IPS-15b (cell line): ENCODE results near the gene BCAR1.

Source experiments
- H3K27me3 ChIP-seq: one replicate; pipeline ENCODE4 v1.6.1; 2013; ENCODE audit warnings: low read length; ENCODE audit not compliant: control insufficient read depth, insufficient read depth
- H3K36me3 ChIP-seq: one replicate; pipeline ENCODE4 v1.6.1; 2013; ENCODE audit warnings: low read length; ENCODE audit not compliant: control insufficient read depth, insufficient read depth
- H3K4me1 ChIP-seq: one replicate; pipeline ENCODE4 v1.6.1; 2013; ENCODE audit warnings: mild to moderate bottlenecking, low read length; ENCODE audit not compliant: control insufficient read depth, insufficient read depth
- H3K4me3 ChIP-seq: one replicate; pipeline ENCODE4 v1.5.1; 2013; ENCODE audit warnings: low read depth, low read length
- H3K9ac ChIP-seq: one replicate; pipeline ENCODE4 v1.6.1; 2013; ENCODE audit warnings: low read depth, mild to moderate bottlenecking, low read length
- H3K9me3 ChIP-seq: one replicate; pipeline ENCODE4 v1.6.1; 2013; ENCODE audit warnings: mild to moderate bottlenecking, low read length; ENCODE audit not compliant: control insufficient read depth, insufficient read depth

Gene BCAR1

DNA sequence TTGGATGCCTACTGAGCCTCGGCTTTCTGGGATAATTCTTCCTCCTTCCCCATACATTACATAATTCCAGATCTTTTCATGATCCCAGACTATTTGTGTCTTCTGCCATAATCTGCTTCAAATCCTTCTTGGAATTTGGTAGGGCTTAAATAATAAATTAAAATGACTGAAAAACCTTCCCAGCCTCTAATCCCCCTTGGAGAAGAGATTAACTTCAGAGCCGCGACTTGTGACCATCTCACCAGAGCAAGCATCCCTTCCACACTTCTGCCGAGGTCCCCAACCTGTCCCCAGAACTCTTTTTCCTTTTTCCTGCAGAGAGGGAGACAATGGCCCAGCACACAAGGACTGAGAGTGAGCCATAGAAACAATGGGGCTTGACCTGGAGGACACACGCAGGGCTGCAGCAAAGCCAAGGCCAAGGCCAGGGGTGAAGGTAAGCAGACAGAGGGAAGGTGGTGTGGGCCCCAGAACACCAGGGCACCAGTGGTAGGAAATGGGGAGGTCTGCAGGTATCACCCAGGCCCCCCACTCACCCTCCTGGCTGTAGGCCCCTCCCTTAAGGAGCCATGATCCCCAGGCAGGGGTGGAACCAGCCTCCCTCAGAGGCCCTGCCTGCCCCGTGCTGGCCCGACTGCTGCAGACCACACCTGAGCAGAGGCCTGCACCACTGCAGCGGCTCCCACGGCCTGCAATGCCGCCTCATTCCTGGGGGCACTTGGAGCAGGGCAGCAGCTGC, 9.6 kb upstream of the BCAR1 start:
- Histone ChIP-seq H3K4me3 (no peak overlapping the region), H3K4me1 (peaks cover 10% of the 10 kb centered on the region)

DNA sequence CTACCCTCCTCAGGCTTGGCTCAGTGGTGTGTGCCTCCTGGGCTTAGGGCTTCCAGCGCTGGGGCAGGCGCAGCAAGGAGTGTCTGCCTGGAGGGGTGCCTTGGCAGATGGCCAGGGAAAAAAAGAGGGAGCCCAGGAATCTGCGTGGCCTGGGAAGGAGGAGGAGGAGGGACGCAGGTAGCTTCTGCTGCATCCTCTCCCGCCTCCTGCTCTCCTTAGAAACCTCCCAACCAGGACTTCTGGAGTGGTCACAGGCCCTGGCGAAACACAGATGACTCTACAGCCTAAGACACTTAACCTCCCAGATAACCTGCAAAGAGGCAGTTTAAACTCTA, 7.3 kb upstream of the BCAR1 start:
- Histone ChIP-seq H3K4me1 (peaks cover 18% of the 10 kb centered on the region), H3K9me3 (no peaks in the 10 kb centered on the region), H3K27me3 (no peaks in the 10 kb centered on the region), H3K9ac (no peak overlapping the region), H3K36me3 (peaks cover 11% of the 10 kb centered on the region), H3K4me3 (no peak overlapping the region)

More for the DNA sequence above, 9.6 kb upstream of the BCAR1 start:
- Histone ChIP-seq H3K9ac (no peak overlapping the region), H3K27me3 (no peaks in the 10 kb centered on the region), H3K9me3 (no peaks in the 10 kb centered on the region), H3K36me3 (peaks cover 11% of the 10 kb centered on the region)

- Histone ChIP-seq H3K9ac (peak overlapping the region; percentile 54), H3K27me3 (no peaks in the 10 kb centered on the region), H3K9me3 (no peaks in the 10 kb centered on the region), H3K4me3 (no peak overlapping the region), H3K4me1 (peaks cover 21% of the 10 kb centered on the region), H3K36me3 (peaks cover 11% of the 10 kb centered on the region)
Measured at GRCh38 chr16:75257886-75258806, 6.7 kb upstream of the BCAR1 start.

DNA sequence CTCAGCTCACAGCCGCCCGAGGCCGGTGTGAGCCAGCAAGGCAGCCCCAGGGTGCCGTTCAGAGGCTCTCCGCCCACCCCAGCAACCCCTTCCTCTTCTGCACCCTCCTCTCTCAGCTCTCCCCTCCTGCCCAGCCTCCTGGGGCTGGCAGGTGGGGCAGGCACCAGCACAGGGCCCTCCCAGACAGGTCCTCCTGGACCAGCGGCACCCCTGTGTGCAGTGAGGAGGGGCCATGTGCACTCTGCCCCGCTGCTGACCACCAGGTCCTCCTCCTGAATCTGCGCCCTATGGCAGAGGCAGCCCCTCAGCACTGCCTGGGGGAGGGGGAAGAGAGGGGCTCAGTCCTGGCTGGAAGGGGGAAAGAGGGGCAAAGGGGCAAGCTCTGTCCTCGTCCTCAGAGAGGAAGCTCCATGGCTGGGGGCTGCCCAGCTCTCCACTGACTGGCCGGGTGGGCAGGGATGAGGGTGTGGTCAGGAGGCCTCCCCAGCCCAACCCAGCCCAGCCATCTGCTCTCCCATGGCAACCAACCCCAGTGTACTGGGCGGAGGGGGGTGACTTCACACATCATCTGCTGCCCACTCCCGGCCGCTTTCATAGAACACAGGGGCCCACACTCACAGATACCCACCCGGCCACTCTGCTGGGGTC, 5.4 kb upstream of the BCAR1 start:
- Histone ChIP-seq H3K9ac (no peak overlapping the region), H3K9me3 (no peaks in the 10 kb centered on the region), H3K4me3 (no peak overlapping the region), H3K4me1 (peaks cover 34% of the 10 kb centered on the region), H3K27me3 (no peaks in the 10 kb centered on the region), H3K36me3 (peaks cover 2% of the 10 kb centered on the region)

DNA sequence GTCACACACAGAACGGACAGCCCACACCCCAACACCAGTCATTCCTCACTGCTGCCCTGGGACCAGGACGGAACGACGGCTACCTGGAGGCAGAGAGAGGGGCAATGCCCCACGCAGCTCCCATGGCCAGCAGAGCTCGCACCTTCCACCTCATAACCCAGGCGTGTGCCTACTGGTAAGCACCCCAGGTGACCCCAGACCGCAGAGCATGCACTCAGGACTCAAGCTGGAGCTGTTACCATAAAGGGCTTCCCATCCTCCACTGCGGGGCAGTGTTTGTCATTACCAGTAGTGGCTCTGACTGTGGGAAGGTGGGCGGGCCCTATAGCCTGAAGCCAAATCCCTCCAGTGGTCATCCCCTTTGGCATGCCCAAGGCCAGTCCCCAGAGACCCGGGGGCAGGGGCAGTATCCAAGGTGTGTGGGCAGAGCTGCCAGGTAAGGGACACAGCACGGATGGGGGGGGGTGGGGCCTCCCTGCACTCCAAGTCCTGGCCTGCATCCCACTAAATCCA, 4.7 kb upstream of the BCAR1 start:
- Histone ChIP-seq H3K9me3 (no peaks in the 10 kb centered on the region), H3K9ac (peak overlapping the region; percentile 4), H3K4me3 (no peak overlapping the region), H3K27me3 (no peaks in the 10 kb centered on the region), H3K4me1 (peaks cover 35% of the 10 kb centered on the region), H3K36me3 (peaks cover 2% of the 10 kb centered on the region)

GRCh38 chr16:75254359-75254837, 3.0 kb upstream of the BCAR1 start:
- H3K9me3 ChIP-seq = no peaks in the 10 kb centered on the region
- peaks cover 35% of the 10 kb centered on the region for H3K4me1 ChIP-seq
- H3K36me3 ChIP-seq = peaks cover 2% of the 10 kb centered on the region
- H3K9ac ChIP-seq = peak overlapping the region; percentile 40
- H3K27me3 ChIP-seq = no peaks in the 10 kb centered on the region
- no peak overlapping the region for H3K4me3 ChIP-seq

DNA sequence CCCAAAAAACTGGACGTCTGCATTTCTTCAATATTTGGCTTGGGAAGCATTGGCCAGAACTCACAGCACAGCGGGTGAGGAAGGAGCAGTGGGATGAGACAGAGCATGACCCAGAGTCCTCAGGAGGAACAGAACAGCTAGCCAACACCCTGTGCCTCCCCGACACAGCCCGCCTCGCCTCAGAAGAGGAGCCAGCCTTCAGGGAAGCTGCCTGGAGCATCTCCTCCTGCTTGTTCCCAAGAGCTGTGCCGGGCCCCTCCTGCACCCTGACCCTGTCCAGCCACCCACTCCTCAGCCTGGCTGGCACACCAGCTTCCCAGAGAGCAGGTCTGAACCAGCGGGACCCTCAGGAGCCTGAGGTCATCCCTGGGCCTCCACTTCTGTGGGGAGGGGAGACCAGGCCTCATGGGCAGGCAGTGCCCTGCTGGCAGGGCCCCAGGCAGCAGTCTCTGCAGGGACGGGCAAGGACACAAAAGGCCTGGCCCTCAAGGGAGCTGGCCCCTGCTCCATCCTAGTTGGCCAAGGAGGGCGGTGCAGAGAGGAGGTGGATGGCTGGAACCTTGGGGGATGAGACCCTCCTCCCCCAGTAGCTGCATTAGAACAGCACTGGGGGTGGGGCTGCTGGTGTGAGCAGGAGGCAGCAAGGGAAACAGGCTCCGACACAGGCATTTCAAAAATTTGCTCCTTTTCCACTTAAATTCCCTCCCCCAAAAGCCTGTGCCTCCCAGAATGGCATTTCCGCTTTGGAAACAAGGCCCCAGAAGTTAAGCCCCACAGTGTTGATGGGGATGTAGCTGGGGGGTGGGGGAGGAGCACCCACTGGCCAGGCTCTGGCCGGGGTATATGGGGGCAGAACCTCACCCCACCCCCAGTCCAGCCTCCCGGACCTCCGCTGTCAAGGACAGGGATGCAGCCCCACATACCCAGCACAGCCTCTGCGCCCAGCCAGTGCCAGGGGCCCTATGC, 1.8 kb upstream of the BCAR1 start:
- peaks cover 33% of the 10 kb centered on the region for H3K4me1 ChIP-seq
- peak overlapping the region; percentile 65 for H3K9ac ChIP-seq
- no peaks in the 10 kb centered on the region for H3K27me3 ChIP-seq
- H3K9me3 ChIP-seq = no peaks in the 10 kb centered on the region
- peak overlapping the region; percentile 18 for H3K4me3 ChIP-seq
- peaks cover 2% of the 10 kb centered on the region for H3K36me3 ChIP-seq

DNA sequence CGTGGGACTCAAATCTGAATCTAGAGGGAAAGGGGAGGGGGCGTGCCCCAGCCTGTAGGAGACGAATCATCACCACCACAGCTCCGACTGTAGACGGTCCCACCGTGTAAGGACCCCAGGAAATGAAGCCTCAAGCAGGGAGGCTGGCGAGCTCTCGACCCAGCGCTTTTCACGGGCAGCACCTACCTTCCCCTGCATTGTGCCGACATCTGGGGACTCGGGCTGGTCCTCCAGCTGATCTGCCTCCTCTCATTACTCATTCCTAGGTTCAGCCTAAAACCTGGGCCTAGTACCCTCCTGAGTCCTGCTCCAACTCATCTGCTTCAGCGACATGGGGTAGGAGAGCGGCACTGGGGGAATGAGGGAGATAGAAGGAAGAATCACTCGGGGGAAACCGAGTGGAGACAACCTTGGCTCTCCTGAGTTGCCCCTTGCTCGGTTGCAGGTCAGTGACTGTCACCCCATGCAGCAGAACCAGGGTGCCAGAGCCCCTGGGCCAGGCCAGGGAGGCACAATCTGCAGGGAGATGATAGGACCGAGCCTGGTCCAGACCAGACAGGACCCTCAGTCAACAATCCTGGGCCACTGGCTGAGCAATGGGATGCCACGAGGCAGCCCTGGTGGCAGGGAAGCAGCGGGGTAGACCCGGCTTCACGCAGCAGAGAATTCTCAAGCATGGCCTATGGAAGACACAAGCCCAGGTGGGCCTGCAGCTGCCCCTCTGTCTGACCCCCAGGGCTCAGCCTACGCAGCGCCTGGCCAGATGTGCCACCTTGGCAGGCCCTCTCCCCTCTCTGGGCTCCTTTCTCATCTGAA, 833 bp upstream of the BCAR1 start:
- Histone ChIP-seq H3K27me3 (no peaks in the 10 kb centered on the region), H3K4me1 (peaks cover 33% of the 10 kb centered on the region), H3K36me3 (peaks cover 6% of the 10 kb centered on the region), H3K9ac (peak overlapping the region; percentile 65), H3K4me3 (peak overlapping the region; percentile 59), H3K9me3 (no peaks in the 10 kb centered on the region)

DNA sequence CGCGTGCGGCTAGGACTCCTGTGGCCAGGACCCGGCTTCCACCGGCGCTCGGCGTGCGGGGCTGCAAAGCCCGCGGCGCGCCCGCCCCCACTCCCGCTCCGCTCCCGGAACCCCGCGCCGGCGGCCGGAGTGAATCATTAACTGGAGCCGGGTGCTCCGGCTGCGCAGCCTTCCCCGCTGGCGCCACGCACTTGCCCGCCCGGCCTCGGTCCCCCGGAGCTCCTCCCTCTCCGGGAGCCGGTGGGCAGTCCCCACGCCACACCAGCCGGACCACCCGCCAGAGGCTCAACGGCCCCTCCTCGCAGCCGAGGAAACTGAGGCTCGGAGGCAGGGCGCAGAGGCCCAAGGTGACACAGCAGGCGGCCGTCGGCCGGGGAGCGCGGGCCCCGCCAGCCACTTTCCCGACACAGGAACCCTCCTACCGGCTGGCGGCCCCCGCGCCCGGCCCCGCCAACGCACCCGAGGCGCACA, 580 bp downstream of the BCAR1 start:
- Histone ChIP-seq H3K4me3 (peak overlapping the region; percentile 87), H3K4me1 (peaks cover 28% of the 10 kb centered on the region), H3K27me3 (no peaks in the 10 kb centered on the region), H3K9me3 (no peaks in the 10 kb centered on the region), H3K9ac (peak overlapping the region; percentile 73), H3K36me3 (peaks cover 6% of the 10 kb centered on the region)

- Histone ChIP-seq H3K36me3 (peaks cover 6% of the 10 kb centered on the region), H3K4me1 (peaks cover 28% of the 10 kb centered on the region), H3K4me3 (peak overlapping the region; percentile 87), H3K27me3 (no peaks in the 10 kb centered on the region), H3K9me3 (no peaks in the 10 kb centered on the region), H3K9ac (peak overlapping the region; percentile 73)
Measured at GRCh38 chr16:75250089-75250808, 1.2 kb downstream of the BCAR1 start.
